ENCODE measurements around the gene INPP4B.

Gene INPP4B

DNA sequence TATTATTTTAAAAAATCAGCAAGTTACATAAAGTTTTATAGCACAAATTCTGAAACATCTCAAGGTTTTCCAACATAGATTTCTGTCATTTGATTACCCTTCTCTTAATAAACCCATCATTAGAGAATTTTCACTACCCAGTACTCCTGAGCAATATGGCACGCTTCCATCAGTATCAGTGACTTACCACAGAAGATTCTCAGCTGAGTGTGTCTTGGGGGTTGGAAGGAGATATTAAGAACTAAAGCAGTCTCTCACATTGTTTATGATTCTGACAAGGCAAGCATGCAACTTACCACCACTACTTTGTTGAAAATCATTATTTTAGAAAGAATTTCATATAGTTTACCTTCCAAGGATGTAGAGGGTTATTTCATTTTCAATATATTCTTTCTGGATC lies 67.7 kb downstream of the INPP4B start:
- Histone ChIP-seq H3K36me3 (ENCODE audit: insufficient read depth, low read length) (no peaks in the 10 kb centered on the region), H3K27ac (ENCODE audit: low read depth, low read length) (no peak overlapping the region), H3K4me3 (ENCODE audit: low read depth in 1 of 2, low read length in 2 of 2) (no peak overlapping the region), H3K4me1 (ENCODE audit: insufficient read depth, low read length) (peaks cover 5% of the 10 kb centered on the region), H3K9ac (ENCODE audit: low read length) (no peak overlapping the region), H3K27me3 (ENCODE audit: control insufficient read depth in 1 of 2, insufficient read depth in 2 of 2, low read length in 2 of 2) (no peaks in the 10 kb centered on the region), H3K9me3 (ENCODE audit: low read length) (no peaks in the 10 kb centered on the region)

GRCh38 chr4:142777045-142777743 lies 68.9 kb downstream of the INPP4B start:
- H3K36me3 ChIP-seq (ENCODE audit: insufficient read depth, low read length) = no peaks in the 10 kb centered on the region
- H3K4me3 ChIP-seq (ENCODE audit: low read depth in 1 of 2, low read length in 2 of 2) = no peak overlapping the region
- no peaks in the 10 kb centered on the region for H3K9me3 ChIP-seq (ENCODE audit: low read length)
- no peak overlapping the region for H3K9ac ChIP-seq (ENCODE audit: low read length)
- H3K4me1 ChIP-seq (ENCODE audit: insufficient read depth, low read length) = peaks cover 5% of the 10 kb centered on the region
- no peaks in the 10 kb centered on the region for H3K27me3 ChIP-seq (ENCODE audit: control insufficient read depth in 1 of 2, insufficient read depth in 2 of 2, low read length in 2 of 2)
- H3K27ac ChIP-seq (ENCODE audit: low read depth, low read length) = no peak overlapping the region

DNA sequence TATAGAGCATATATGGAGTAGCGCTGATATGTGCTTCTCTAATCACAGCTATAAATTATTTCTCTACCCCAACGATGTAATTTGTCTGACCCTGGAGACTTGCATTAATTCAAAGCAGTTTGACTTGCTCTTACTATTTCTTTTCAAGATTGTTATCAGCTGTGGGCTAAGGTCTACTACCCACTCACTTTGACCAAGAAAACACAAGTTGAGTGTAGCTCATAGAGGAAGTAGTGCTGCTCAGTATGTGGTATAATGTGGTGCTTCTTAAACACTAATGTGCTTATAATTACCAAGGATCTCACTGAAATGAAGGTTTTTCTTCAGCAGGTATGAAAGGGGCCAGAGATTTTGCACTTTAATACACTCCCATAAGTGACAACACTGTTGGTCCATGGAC lies 70.1 kb downstream of the INPP4B start:
- Histone ChIP-seq H3K9ac (ENCODE audit: low read length) (no peak overlapping the region), H3K4me3 (ENCODE audit: low read depth in 1 of 2, low read length in 2 of 2) (no peak overlapping the region), H3K4me1 (ENCODE audit: insufficient read depth, low read length) (peaks cover 5% of the 10 kb centered on the region), H3K27ac (ENCODE audit: low read depth, low read length) (no peak overlapping the region), H3K36me3 (ENCODE audit: insufficient read depth, low read length) (no peaks in the 10 kb centered on the region), H3K27me3 (ENCODE audit: control insufficient read depth in 1 of 2, insufficient read depth in 2 of 2, low read length in 2 of 2) (no peaks in the 10 kb centered on the region), H3K9me3 (ENCODE audit: low read length) (no peaks in the 10 kb centered on the region)

DNA sequence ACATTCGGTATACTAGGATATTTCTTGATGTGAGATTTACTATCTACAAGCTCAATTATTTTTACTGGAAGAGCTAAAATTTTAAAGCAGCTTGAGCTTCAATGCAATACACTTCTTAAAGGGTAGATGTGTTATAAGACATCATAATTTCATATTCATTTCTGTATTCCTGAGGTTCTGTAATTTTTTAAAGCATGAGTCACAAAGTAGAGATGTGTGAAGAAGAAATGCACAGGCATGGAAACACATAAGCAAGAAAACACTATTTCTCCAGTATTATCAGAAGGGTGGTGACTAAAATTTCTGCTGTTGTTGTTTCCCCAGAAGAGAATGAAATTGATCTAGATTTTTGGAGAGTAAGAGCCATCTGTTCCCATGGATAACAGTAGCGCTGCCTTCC lies 72.6 kb downstream of the INPP4B start:
- H3K36me3 ChIP-seq (ENCODE audit: insufficient read depth, low read length) = no peaks in the 10 kb centered on the region
- H3K9me3 ChIP-seq (ENCODE audit: low read length) = no peaks in the 10 kb centered on the region
- no peak overlapping the region for H3K9ac ChIP-seq (ENCODE audit: low read length)
- no peaks in the 10 kb centered on the region for H3K27me3 ChIP-seq (ENCODE audit: control insufficient read depth in 1 of 2, insufficient read depth in 2 of 2, low read length in 2 of 2)
- H3K4me3 ChIP-seq (ENCODE audit: low read depth in 1 of 2, low read length in 2 of 2) = no peak overlapping the region
- H3K4me1 ChIP-seq (ENCODE audit: insufficient read depth, low read length) = peaks cover under 1% of the 10 kb centered on the region
- no peak overlapping the region for H3K27ac ChIP-seq (ENCODE audit: low read depth, low read length)

GRCh38 chr4:142762280-142762679 lies 83.8 kb downstream of the INPP4B start:
- H3K4me1 ChIP-seq (ENCODE audit: insufficient read depth, low read length) = peaks cover 4% of the 10 kb centered on the region
- no peak overlapping the region for H3K4me3 ChIP-seq (ENCODE audit: low read depth in 1 of 2, low read length in 2 of 2)
- H3K9me3 ChIP-seq (ENCODE audit: low read length) = no peaks in the 10 kb centered on the region
- no peak overlapping the region for H3K27ac ChIP-seq (ENCODE audit: low read depth, low read length)
- no peaks in the 10 kb centered on the region for H3K36me3 ChIP-seq (ENCODE audit: insufficient read depth, low read length)
- H3K27me3 ChIP-seq (ENCODE audit: control insufficient read depth in 1 of 2, insufficient read depth in 2 of 2, low read length in 2 of 2) = no peaks in the 10 kb centered on the region
- no peak overlapping the region for H3K9ac ChIP-seq (ENCODE audit: low read length)

GRCh38 chr4:142752202-142752786 lies 93.8 kb downstream of the INPP4B start:
- no peaks in the 10 kb centered on the region for H3K36me3 ChIP-seq (ENCODE audit: insufficient read depth, low read length)
- no peak overlapping the region for H3K9ac ChIP-seq (ENCODE audit: low read length)
- H3K4me3 ChIP-seq (ENCODE audit: low read depth in 1 of 2, low read length in 2 of 2) = no peak overlapping the region
- no peaks in the 10 kb centered on the region for H3K27me3 ChIP-seq (ENCODE audit: control insufficient read depth in 1 of 2, insufficient read depth in 2 of 2, low read length in 2 of 2)
- H3K4me1 ChIP-seq (ENCODE audit: insufficient read depth, low read length) = peaks cover 8% of the 10 kb centered on the region
- H3K9me3 ChIP-seq (ENCODE audit: low read length) = no peaks in the 10 kb centered on the region
- H3K27ac ChIP-seq (ENCODE audit: low read depth, low read length) = no peak overlapping the region

DNA sequence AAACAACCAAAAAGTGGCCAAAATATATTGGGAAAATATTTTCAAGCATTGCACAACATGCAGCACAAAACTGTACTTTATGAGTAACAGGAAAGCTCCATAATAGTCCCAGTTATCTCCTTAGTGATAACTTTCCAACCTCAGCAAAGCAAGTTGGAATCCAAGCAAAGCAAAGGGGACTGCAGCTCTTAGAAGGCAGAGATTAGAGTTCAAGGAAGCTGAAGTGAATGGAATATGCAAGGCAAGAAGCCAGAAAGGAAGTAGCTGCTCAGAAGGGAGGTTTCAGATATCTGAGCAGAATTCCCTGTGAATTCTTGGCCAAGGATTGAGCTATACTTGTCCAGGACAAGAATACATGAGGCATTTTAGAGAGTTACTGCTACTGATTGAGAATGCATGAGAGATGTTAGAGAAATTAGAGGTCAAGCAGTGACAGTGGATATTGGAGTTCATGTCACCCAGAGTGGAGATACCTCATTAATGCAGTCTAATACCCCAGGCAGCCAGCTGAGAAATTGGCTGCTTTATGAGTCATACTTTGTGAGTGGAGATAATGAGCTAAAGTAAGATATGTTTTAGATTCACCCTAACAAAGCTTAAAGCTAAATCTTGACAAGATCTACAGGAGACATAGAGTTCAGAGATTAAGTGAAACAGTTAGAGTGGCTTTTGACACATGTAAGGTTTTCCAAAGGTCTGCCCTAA lies 102.8 kb downstream of the INPP4B start:
- Histone ChIP-seq H3K9ac (ENCODE audit: low read length) (no peak overlapping the region), H3K27ac (ENCODE audit: low read depth, low read length) (no peak overlapping the region), H3K4me1 (ENCODE audit: insufficient read depth, low read length) (no peaks in the 10 kb centered on the region), H3K27me3 (ENCODE audit: control insufficient read depth in 1 of 2, insufficient read depth in 2 of 2, low read length in 2 of 2) (no peaks in the 10 kb centered on the region), H3K4me3 (ENCODE audit: low read depth in 1 of 2, low read length in 2 of 2) (no peak overlapping the region), H3K9me3 (ENCODE audit: low read length) (no peaks in the 10 kb centered on the region), H3K36me3 (ENCODE audit: insufficient read depth, low read length) (no peaks in the 10 kb centered on the region)

DNA sequence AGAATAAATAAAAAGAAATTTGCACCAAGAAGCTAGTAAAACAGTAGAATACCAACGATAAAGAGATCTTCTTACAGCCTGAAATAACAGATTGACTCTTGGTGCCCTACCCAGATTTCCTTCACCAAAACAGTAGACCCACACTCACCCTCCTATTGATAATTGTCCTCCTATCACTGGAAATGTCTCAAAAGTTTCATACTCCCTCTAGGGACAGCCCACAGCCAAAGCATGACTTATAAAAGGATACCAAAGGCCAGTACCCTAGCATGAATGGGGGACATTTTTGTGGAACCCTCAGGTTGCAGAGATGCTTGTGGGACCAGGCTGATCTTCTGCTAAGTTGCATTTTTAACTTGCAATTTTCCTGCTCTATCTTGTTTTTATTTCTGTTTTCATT lies 104.1 kb downstream of the INPP4B start:
- Histone ChIP-seq H3K36me3 (ENCODE audit: insufficient read depth, low read length) (no peaks in the 10 kb centered on the region), H3K4me3 (ENCODE audit: low read depth in 1 of 2, low read length in 2 of 2) (no peak overlapping the region), H3K9me3 (ENCODE audit: low read length) (no peaks in the 10 kb centered on the region), H3K4me1 (ENCODE audit: insufficient read depth, low read length) (no peaks in the 10 kb centered on the region), H3K27me3 (ENCODE audit: control insufficient read depth in 1 of 2, insufficient read depth in 2 of 2, low read length in 2 of 2) (no peaks in the 10 kb centered on the region), H3K27ac (ENCODE audit: low read depth, low read length) (no peak overlapping the region), H3K9ac (ENCODE audit: low read length) (no peak overlapping the region)

GRCh38 chr4:142728233-142728632 lies 117.9 kb downstream of the INPP4B start:
- H3K36me3 ChIP-seq (ENCODE audit: insufficient read depth, low read length) = no peaks in the 10 kb centered on the region
- no peak overlapping the region for H3K9ac ChIP-seq (ENCODE audit: low read length)
- H3K4me3 ChIP-seq (ENCODE audit: low read depth in 1 of 2, low read length in 2 of 2) = no peak overlapping the region
- no peak overlapping the region for H3K27ac ChIP-seq (ENCODE audit: low read depth, low read length)
- H3K27me3 ChIP-seq (ENCODE audit: control insufficient read depth in 1 of 2, insufficient read depth in 2 of 2, low read length in 2 of 2) = no peaks in the 10 kb centered on the region
- H3K4me1 ChIP-seq (ENCODE audit: insufficient read depth, low read length) = no peaks in the 10 kb centered on the region
- no peaks in the 10 kb centered on the region for H3K9me3 ChIP-seq (ENCODE audit: low read length)

DNA sequence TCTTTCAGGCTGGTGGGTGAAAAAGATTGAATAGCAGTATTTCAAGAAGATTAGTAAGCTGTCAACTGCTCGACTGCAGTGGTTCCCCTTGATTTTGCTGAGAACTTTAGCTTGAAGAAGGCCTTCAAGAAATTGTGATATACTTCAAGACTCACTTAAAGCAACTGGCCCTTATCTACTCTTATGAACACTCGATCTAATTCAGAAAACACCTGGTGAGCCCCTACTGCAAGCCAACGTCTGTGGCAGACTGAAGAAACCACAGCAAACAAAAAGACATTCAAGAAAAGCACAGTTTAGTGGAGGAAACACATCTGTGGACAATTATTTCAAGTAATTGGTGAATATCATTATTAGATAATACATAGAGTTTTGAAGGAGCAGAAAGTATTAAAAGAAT lies 119.0 kb downstream of the INPP4B start:
- H3K27me3 ChIP-seq (ENCODE audit: control insufficient read depth in 1 of 2, insufficient read depth in 2 of 2, low read length in 2 of 2) = no peaks in the 10 kb centered on the region
- H3K4me1 ChIP-seq (ENCODE audit: insufficient read depth, low read length) = no peaks in the 10 kb centered on the region
- no peak overlapping the region for H3K9ac ChIP-seq (ENCODE audit: low read length)
- H3K4me3 ChIP-seq (ENCODE audit: low read depth in 1 of 2, low read length in 2 of 2) = no peak overlapping the region
- H3K9me3 ChIP-seq (ENCODE audit: low read length) = no peaks in the 10 kb centered on the region
- H3K36me3 ChIP-seq (ENCODE audit: insufficient read depth, low read length) = no peaks in the 10 kb centered on the region
- no peak overlapping the region for H3K27ac ChIP-seq (ENCODE audit: low read depth, low read length)

GRCh38 chr4:142725886-142726285 lies 120.2 kb downstream of the INPP4B start:
- Histone ChIP-seq H3K27ac (ENCODE audit: low read depth, low read length) (no peak overlapping the region), H3K27me3 (ENCODE audit: control insufficient read depth in 1 of 2, insufficient read depth in 2 of 2, low read length in 2 of 2) (no peaks in the 10 kb centered on the region), H3K36me3 (ENCODE audit: insufficient read depth, low read length) (no peaks in the 10 kb centered on the region), H3K9me3 (ENCODE audit: low read length) (no peaks in the 10 kb centered on the region), H3K9ac (ENCODE audit: low read length) (no peak overlapping the region), H3K4me1 (ENCODE audit: insufficient read depth, low read length) (no peaks in the 10 kb centered on the region), H3K4me3 (ENCODE audit: low read depth in 1 of 2, low read length in 2 of 2) (no peak overlapping the region)
